ENCODE measurements around the gene FAM9C.

- TF ChIP-seq, protein P1, sequence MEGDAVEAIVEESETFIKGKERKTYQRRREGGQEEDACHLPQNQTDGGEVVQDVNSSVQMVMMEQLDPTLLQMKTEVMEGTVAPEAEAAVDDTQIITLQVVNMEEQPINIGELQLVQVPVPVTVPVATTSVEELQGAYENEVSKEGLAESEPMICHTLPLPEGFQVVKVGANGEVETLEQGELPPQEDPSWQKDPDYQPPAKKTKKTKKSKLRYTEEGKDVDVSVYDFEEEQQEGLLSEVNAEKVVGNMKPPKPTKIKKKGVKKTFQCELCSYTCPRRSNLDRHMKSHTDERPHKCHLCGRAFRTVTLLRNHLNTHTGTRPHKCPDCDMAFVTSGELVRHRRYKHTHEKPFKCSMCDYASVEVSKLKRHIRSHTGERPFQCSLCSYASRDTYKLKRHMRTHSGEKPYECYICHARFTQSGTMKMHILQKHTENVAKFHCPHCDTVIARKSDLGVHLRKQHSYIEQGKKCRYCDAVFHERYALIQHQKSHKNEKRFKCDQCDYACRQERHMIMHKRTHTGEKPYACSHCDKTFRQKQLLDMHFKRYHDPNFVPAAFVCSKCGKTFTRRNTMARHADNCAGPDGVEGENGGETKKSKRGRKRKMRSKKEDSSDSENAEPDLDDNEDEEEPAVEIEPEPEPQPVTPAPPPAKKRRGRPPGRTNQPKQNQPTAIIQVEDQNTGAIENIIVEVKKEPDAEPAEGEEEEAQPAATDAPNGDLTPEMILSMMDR (IDR thresholded peaks at IDR 0.05): no peak
- TF ChIP-seq POLR2AphosphoS5 (IDR thresholded peaks at IDR 0.05): no peak
Observed at GRCh38 chrX:13091111-13091765, 46.8 kb upstream of the FAM9C start.

All from prostate gland (tissue), 2 donors.